ENCODE results near the gene MPDU1.

DNA sequence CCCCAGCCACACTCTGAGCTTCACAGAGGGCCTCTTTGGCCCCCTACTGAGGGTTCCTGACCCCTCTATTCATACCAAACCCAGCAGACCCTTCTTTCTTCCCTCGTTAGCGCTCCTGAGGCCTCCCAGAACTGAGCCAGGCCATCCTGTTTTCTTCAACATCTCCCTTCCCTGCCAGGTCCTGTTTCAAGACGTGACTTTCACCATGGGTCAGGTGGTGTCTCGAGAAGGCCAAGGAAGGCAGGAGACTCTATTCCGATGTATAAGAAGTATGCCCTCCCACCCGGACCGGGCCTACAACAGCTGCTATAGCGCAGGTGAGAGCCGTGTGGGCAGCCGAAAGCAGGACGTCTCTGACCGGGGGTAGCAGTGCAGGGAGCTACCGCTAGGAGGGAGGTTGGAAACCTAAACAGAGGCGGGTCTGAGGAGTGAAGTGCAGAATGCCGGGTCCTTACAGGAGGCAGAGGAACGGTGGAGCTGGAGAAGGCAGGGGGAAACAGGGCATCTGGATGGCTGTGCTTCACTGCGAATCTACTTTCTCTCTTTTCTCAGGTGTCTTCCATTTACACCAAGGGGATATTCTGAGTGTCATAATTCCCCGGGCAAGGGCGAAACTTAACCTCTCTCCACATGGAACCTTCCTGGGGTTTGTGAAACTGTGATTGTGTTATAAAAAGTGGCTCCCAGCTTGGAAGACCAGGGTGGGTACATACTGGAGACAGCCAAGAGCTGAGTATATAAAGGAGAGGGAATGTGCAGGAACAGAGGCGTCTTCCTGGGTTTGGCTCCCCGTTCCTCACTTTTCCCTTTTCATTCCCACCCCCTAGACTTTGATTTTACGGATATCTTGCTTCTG is 23.3 kb upstream of the MPDU1 start:
- TF ChIP-seq, protein P1, sequence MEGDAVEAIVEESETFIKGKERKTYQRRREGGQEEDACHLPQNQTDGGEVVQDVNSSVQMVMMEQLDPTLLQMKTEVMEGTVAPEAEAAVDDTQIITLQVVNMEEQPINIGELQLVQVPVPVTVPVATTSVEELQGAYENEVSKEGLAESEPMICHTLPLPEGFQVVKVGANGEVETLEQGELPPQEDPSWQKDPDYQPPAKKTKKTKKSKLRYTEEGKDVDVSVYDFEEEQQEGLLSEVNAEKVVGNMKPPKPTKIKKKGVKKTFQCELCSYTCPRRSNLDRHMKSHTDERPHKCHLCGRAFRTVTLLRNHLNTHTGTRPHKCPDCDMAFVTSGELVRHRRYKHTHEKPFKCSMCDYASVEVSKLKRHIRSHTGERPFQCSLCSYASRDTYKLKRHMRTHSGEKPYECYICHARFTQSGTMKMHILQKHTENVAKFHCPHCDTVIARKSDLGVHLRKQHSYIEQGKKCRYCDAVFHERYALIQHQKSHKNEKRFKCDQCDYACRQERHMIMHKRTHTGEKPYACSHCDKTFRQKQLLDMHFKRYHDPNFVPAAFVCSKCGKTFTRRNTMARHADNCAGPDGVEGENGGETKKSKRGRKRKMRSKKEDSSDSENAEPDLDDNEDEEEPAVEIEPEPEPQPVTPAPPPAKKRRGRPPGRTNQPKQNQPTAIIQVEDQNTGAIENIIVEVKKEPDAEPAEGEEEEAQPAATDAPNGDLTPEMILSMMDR (IDR thresholded peaks at IDR 0.05; ENCODE audit: low read depth, low read length, missing input control): peak; percentile 68
- TF ChIP-seq, protein P2, sequence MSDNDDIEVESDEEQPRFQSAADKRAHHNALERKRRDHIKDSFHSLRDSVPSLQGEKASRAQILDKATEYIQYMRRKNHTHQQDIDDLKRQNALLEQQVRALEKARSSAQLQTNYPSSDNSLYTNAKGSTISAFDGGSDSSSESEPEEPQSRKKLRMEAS (IDR thresholded peaks at IDR 0.05): no peak
- TF ChIP-seq TAF1 (conservative IDR thresholded peaks at IDR 0.05) (no peak), FOXA1 (IDR thresholded peaks at IDR 0.05) (no peak), SP1 (IDR thresholded peaks at IDR 0.05) (no peak), JUND (IDR thresholded peaks at IDR 0.05) (no peak), RAD21 (IDR thresholded peaks at IDR 0.05) (peak in 1 of 2 donors; percentile 51)
- TF ChIP-seq, protein P3, sequence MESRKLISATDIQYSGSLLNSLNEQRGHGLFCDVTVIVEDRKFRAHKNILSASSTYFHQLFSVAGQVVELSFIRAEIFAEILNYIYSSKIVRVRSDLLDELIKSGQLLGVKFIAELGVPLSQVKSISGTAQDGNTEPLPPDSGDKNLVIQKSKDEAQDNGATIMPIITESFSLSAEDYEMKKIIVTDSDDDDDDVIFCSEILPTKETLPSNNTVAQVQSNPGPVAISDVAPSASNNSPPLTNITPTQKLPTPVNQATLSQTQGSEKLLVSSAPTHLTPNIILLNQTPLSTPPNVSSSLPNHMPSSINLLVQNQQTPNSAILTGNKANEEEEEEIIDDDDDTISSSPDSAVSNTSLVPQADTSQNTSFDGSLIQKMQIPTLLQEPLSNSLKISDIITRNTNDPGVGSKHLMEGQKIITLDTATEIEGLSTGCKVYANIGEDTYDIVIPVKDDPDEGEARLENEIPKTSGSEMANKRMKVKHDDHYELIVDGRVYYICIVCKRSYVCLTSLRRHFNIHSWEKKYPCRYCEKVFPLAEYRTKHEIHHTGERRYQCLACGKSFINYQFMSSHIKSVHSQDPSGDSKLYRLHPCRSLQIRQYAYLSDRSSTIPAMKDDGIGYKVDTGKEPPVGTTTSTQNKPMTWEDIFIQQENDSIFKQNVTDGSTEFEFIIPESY (IDR thresholded peaks at IDR 0.05): no peak
- TF ChIP-seq, protein P4, sequence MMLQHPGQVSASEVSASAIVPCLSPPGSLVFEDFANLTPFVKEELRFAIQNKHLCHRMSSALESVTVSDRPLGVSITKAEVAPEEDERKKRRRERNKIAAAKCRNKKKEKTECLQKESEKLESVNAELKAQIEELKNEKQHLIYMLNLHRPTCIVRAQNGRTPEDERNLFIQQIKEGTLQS (IDR thresholded peaks at IDR 0.05): no peak
- TF ChIP-seq, protein P5, sequence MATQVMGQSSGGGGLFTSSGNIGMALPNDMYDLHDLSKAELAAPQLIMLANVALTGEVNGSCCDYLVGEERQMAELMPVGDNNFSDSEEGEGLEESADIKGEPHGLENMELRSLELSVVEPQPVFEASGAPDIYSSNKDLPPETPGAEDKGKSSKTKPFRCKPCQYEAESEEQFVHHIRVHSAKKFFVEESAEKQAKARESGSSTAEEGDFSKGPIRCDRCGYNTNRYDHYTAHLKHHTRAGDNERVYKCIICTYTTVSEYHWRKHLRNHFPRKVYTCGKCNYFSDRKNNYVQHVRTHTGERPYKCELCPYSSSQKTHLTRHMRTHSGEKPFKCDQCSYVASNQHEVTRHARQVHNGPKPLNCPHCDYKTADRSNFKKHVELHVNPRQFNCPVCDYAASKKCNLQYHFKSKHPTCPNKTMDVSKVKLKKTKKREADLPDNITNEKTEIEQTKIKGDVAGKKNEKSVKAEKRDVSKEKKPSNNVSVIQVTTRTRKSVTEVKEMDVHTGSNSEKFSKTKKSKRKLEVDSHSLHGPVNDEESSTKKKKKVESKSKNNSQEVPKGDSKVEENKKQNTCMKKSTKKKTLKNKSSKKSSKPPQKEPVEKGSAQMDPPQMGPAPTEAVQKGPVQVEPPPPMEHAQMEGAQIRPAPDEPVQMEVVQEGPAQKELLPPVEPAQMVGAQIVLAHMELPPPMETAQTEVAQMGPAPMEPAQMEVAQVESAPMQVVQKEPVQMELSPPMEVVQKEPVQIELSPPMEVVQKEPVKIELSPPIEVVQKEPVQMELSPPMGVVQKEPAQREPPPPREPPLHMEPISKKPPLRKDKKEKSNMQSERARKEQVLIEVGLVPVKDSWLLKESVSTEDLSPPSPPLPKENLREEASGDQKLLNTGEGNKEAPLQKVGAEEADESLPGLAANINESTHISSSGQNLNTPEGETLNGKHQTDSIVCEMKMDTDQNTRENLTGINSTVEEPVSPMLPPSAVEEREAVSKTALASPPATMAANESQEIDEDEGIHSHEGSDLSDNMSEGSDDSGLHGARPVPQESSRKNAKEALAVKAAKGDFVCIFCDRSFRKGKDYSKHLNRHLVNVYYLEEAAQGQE (IDR thresholded peaks at IDR 0.05): no peak
